ENCODE data around the gene MCC.

The MCC gene

GRCh38 chr5:113125371-113125770 is 362.9 kb downstream of the MCC start:
- 79% methylated on average over 4 of the region's 4 CpGs for WGBS
- no peak overlapping the region for H3K14ac ChIP-seq (ENCODE audit: low read length in 2 of 2)

GRCh38 chr5:113124914-113125313 is 363.3 kb downstream of the MCC start:
- Histone ChIP-seq H4K91ac (ENCODE audit: low read length) (no peak overlapping the region), H3K14ac (ENCODE audit: low read length in 2 of 2) (no peak overlapping the region), H2BK120ac (ENCODE audit: low read depth, low read length) (no peak overlapping the region), H2BK12ac (ENCODE audit: low read length in 2 of 2) (no peak overlapping the region), H2AFZ (ENCODE audit: low read depth, low read length) (no peak overlapping the region), H3K23ac (ENCODE audit: low read length in 2 of 2) (no peak overlapping the region), H3K27me3 (ENCODE audit: control insufficient read depth in 1 of 2, insufficient read depth in 1 of 2, low read length in 2 of 2) (no peaks in the 10 kb centered on the region), H3K27ac (ENCODE audit: low read length, poor library complexity, severe bottlenecking) (no peak overlapping the region), H3K9ac (ENCODE audit: low read length) (no peak overlapping the region), H4K8ac (ENCODE audit: low read length) (no peak overlapping the region), H3K79me1 (replicated peaks; ENCODE audit: low read length, poor library complexity, severe bottlenecking) (peaks cover 3% of the 10 kb centered on the region), H3K36me3 (ENCODE audit: control insufficient read depth in 1 of 2, insufficient read depth in 2 of 2, low read depth in 1 of 2, low read length in 2 of 2) (no peaks in the 10 kb centered on the region), H3K18ac (ENCODE audit: low read depth in 1 of 2, low read length in 2 of 2) (no peak overlapping the region), H3K4me1 (ENCODE audit: control insufficient read depth, insufficient read depth, low read depth, low read length) (no peaks in the 10 kb centered on the region), H2BK15ac (ENCODE audit: low read depth, poor library complexity, severe bottlenecking) (no peak overlapping the region), H3K9me3 (ENCODE audit: control insufficient read depth, low read length) (no peaks in the 10 kb centered on the region), H3K4me2 (ENCODE audit: low read length, poor library complexity, severe bottlenecking) (no peak overlapping the region), H2BK5ac (ENCODE audit: low read depth, low read length, poor library complexity, severe bottlenecking) (no peak overlapping the region), H3K4me3 (ENCODE audit: insufficient read depth in 1 of 2, low read depth in 1 of 2, low read length in 2 of 2) (no peak overlapping the region), H3K4ac (ENCODE audit: low read depth in 1 of 2, low read length in 2 of 2) (no peak overlapping the region), H2AK5ac (ENCODE audit: low read length, severe bottlenecking) (no peak overlapping the region)
- no peak for DNase-seq
- WGBS, result 89% methylated on average over 4 of the region's 4 CpGs

More at GRCh38 chr5:113125371-113125770, 362.9 kb downstream of the MCC start:
- no peak overlapping the region for H3K4me3 ChIP-seq (ENCODE audit: insufficient read depth in 1 of 2, low read depth in 1 of 2, low read length in 2 of 2)
- H3K4ac ChIP-seq (ENCODE audit: low read depth in 1 of 2, low read length in 2 of 2), result no peak overlapping the region
- H3K4me2 ChIP-seq (ENCODE audit: low read length, poor library complexity, severe bottlenecking), result no peak overlapping the region
- no peak overlapping the region for H3K18ac ChIP-seq (ENCODE audit: low read depth in 1 of 2, low read length in 2 of 2)
- no peak overlapping the region for H2BK12ac ChIP-seq (ENCODE audit: low read length in 2 of 2)
- no peak overlapping the region for H2BK15ac ChIP-seq (ENCODE audit: low read depth, poor library complexity, severe bottlenecking)
- no peak for DNase-seq
- H3K23ac ChIP-seq (ENCODE audit: low read length in 2 of 2), result no peak overlapping the region
- H3K36me3 ChIP-seq (ENCODE audit: control insufficient read depth in 1 of 2, insufficient read depth in 2 of 2, low read depth in 1 of 2, low read length in 2 of 2), result no peaks in the 10 kb centered on the region
- H4K8ac ChIP-seq (ENCODE audit: low read length), result no peak overlapping the region
- H2AFZ ChIP-seq (ENCODE audit: low read depth, low read length), result no peak overlapping the region
- no peak overlapping the region for H2AK5ac ChIP-seq (ENCODE audit: low read length, severe bottlenecking)
- no peak overlapping the region for H2BK5ac ChIP-seq (ENCODE audit: low read depth, low read length, poor library complexity, severe bottlenecking)
- no peak overlapping the region for H4K91ac ChIP-seq (ENCODE audit: low read length)
- H3K27ac ChIP-seq (ENCODE audit: low read length, poor library complexity, severe bottlenecking), result no peak overlapping the region
- H3K79me1 ChIP-seq (replicated peaks; ENCODE audit: low read length, poor library complexity, severe bottlenecking), result peaks cover 3% of the 10 kb centered on the region
- no peaks in the 10 kb centered on the region for H3K27me3 ChIP-seq (ENCODE audit: control insufficient read depth in 1 of 2, insufficient read depth in 1 of 2, low read length in 2 of 2)
- no peak overlapping the region for H2BK120ac ChIP-seq (ENCODE audit: low read depth, low read length)
- no peak overlapping the region for H3K9ac ChIP-seq (ENCODE audit: low read length)
- no peaks in the 10 kb centered on the region for H3K4me1 ChIP-seq (ENCODE audit: control insufficient read depth, insufficient read depth, low read depth, low read length)
- H3K9me3 ChIP-seq (ENCODE audit: control insufficient read depth, low read length), result no peaks in the 10 kb centered on the region

DNA sequence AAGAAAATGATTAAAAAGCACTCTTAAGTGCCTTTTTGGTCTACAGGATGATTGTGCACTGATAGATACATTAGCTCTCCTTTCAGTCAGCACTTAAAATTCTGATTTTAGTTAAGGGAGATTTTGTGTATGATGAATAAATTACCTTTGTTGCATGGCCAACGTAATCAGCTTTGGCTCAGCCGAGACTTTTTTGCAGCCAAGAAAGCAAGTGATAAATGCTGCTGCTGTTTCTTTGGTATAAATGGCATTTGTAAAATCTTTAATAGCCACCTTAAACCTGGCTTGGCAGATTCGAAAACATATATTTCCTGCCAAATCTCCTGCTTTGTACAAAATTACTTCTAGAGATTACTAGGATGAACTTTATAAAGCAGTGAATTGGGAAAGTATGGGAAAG is 364.0 kb downstream of the MCC start:
- Histone ChIP-seq H3K14ac (ENCODE audit: low read length in 2 of 2) (no peak overlapping the region), H3K27me3 (ENCODE audit: control insufficient read depth in 1 of 2, insufficient read depth in 1 of 2, low read length in 2 of 2) (no peaks in the 10 kb centered on the region), H4K91ac (ENCODE audit: low read length) (no peak overlapping the region), H3K4me2 (ENCODE audit: low read length, poor library complexity, severe bottlenecking) (no peak overlapping the region), H4K8ac (ENCODE audit: low read length) (no peak overlapping the region), H3K9me3 (ENCODE audit: control insufficient read depth, low read length) (no peaks in the 10 kb centered on the region), H2BK15ac (ENCODE audit: low read depth, poor library complexity, severe bottlenecking) (no peak overlapping the region), H2BK12ac (ENCODE audit: low read length in 2 of 2) (no peak overlapping the region), H3K9ac (ENCODE audit: low read length) (no peak overlapping the region), H3K4me1 (ENCODE audit: control insufficient read depth, insufficient read depth, low read depth, low read length) (no peaks in the 10 kb centered on the region), H2AK5ac (ENCODE audit: low read length, severe bottlenecking) (no peak overlapping the region), H2BK120ac (ENCODE audit: low read depth, low read length) (no peak overlapping the region), H3K18ac (ENCODE audit: low read depth in 1 of 2, low read length in 2 of 2) (no peak overlapping the region), H3K4ac (ENCODE audit: low read depth in 1 of 2, low read length in 2 of 2) (no peak overlapping the region), H3K79me1 (replicated peaks; ENCODE audit: low read length, poor library complexity, severe bottlenecking) (peaks cover 3% of the 10 kb centered on the region), H3K23ac (ENCODE audit: low read length in 2 of 2) (no peak overlapping the region), H2AFZ (ENCODE audit: low read depth, low read length) (no peak overlapping the region), H3K36me3 (ENCODE audit: control insufficient read depth in 1 of 2, insufficient read depth in 2 of 2, low read depth in 1 of 2, low read length in 2 of 2) (peaks cover 0 to 2% of the 10 kb centered on the region in 2 experiments), H2BK5ac (ENCODE audit: low read depth, low read length, poor library complexity, severe bottlenecking) (no peak overlapping the region), H3K27ac (ENCODE audit: low read length, poor library complexity, severe bottlenecking) (no peak overlapping the region), H3K4me3 (ENCODE audit: insufficient read depth in 1 of 2, low read depth in 1 of 2, low read length in 2 of 2) (no peak overlapping the region)
- 93% methylated on average over 2 of the region's 3 CpGs for WGBS
- no peak for DNase-seq

GRCh38 chr5:113123618-113124017 is 364.6 kb downstream of the MCC start:
- no peak overlapping the region for H3K9ac ChIP-seq (ENCODE audit: low read length)
- no peak overlapping the region for H3K4me2 ChIP-seq (ENCODE audit: low read length, poor library complexity, severe bottlenecking)
- no peak overlapping the region for H2AFZ ChIP-seq (ENCODE audit: low read depth, low read length)
- H3K14ac ChIP-seq (ENCODE audit: low read length in 2 of 2), result no peak overlapping the region
- H3K4me3 ChIP-seq (ENCODE audit: insufficient read depth in 1 of 2, low read depth in 1 of 2, low read length in 2 of 2), result no peak overlapping the region
- no peak overlapping the region for H4K91ac ChIP-seq (ENCODE audit: low read length)
- no peak overlapping the region for H2BK15ac ChIP-seq (ENCODE audit: low read depth, poor library complexity, severe bottlenecking)
- no peak for DNase-seq
- H3K79me1 ChIP-seq (replicated peaks; ENCODE audit: low read length, poor library complexity, severe bottlenecking), result peaks cover 3% of the 10 kb centered on the region
- WGBS, result 67% methylated on average over 2 of the region's 4 CpGs
- no peak overlapping the region for H2BK120ac ChIP-seq (ENCODE audit: low read depth, low read length)
- no peak overlapping the region for H2BK12ac ChIP-seq (ENCODE audit: low read length in 2 of 2)
- no peak overlapping the region for H4K8ac ChIP-seq (ENCODE audit: low read length)
- H3K18ac ChIP-seq (ENCODE audit: low read depth in 1 of 2, low read length in 2 of 2), result no peak overlapping the region
- no peak overlapping the region for H2BK5ac ChIP-seq (ENCODE audit: low read depth, low read length, poor library complexity, severe bottlenecking)
- no peak overlapping the region for H3K4ac ChIP-seq (ENCODE audit: low read depth in 1 of 2, low read length in 2 of 2)
- H3K4me1 ChIP-seq (ENCODE audit: control insufficient read depth, insufficient read depth, low read depth, low read length), result no peaks in the 10 kb centered on the region
- H3K27me3 ChIP-seq (ENCODE audit: control insufficient read depth in 1 of 2, insufficient read depth in 1 of 2, low read length in 2 of 2), result no peaks in the 10 kb centered on the region
- H3K23ac ChIP-seq (ENCODE audit: low read length in 2 of 2), result no peak overlapping the region
- H2AK5ac ChIP-seq (ENCODE audit: low read length, severe bottlenecking), result no peak overlapping the region
- H3K27ac ChIP-seq (ENCODE audit: low read length, poor library complexity, severe bottlenecking), result no peak overlapping the region
- H3K9me3 ChIP-seq (ENCODE audit: control insufficient read depth, low read length), result no peaks in the 10 kb centered on the region
- peaks cover 0 to 8% of the 10 kb centered on the region in 2 experiments for H3K36me3 ChIP-seq (ENCODE audit: control insufficient read depth in 1 of 2, insufficient read depth in 2 of 2, low read depth in 1 of 2, low read length in 2 of 2)
